Loucy (cell line): ENCODE measurements around the gene ELMOD1.

Source experiments
- EZH2phosphoT487 ChIP-seq: fragments of 200-600 bp; IDR thresholded peaks from 2 replicates; pipeline ENCODE4 v1.6.1; 2018; ENCODE audit warnings: antibody characterized with exemption, mild to moderate bottlenecking, moderate library complexity, borderline replicate concordance
- TF ChIP-seq, protein P1 (sequence below): fragments of 200-600 bp; sonication (generic); conservative IDR thresholded peaks from 2 replicates; pipeline ENCODE4 v1.5.1; 2014; ENCODE audit warnings: mild to moderate bottlenecking, antibody characterized with exemption, low read length

DNA sequence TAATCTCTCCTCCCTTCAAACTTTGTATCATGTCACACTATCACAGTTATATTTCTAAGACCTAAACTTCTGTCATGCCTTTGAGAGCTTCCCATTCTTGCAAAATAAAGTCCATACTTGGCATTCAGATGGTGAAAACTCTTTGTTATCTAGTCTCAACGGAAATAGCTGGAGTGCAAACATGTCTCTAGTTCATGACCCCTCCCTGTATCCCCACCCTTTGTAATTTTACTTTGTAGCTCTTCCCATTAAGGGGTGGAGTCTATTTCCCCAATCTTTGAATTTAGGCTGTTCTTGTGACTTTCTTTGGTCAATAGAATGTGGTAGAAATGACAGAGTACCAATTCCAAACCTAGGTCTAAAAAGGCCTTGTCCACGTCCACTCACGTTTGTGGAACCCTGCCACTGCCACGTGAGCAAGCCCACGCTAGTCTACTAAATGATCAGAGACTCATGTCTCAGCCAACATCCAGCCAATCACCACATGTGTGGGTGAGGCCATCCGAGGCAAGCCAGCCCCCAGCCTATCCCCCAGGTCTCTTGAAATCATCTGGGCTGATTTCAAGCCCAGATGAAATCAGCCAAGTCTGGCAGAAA, 97.5 kb downstream of the ELMOD1 start:
- TF ChIP-seq, protein P1, sequence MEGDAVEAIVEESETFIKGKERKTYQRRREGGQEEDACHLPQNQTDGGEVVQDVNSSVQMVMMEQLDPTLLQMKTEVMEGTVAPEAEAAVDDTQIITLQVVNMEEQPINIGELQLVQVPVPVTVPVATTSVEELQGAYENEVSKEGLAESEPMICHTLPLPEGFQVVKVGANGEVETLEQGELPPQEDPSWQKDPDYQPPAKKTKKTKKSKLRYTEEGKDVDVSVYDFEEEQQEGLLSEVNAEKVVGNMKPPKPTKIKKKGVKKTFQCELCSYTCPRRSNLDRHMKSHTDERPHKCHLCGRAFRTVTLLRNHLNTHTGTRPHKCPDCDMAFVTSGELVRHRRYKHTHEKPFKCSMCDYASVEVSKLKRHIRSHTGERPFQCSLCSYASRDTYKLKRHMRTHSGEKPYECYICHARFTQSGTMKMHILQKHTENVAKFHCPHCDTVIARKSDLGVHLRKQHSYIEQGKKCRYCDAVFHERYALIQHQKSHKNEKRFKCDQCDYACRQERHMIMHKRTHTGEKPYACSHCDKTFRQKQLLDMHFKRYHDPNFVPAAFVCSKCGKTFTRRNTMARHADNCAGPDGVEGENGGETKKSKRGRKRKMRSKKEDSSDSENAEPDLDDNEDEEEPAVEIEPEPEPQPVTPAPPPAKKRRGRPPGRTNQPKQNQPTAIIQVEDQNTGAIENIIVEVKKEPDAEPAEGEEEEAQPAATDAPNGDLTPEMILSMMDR, result no peak
- no peak for TF ChIP-seq EZH2phosphoT487
